NOMO-1 treated with dmso at 0.1 percent for 144 hours (cell line): ENCODE measurements around the gene RRP8.

Source experiments
- DNase-seq: peaks from one replicate; lab custom pipeline; 2025; ENCODE audit not compliant: unreplicated experiment; lab: John Stamatoyannopoulos, UW

The RRP8 gene

GRCh38 chr11:6603287-6604080 is at the start of gene RRP8, which contains the start of gene ILK:
Gene RRP8, minus strand, starts transcription at chr11:6603616. Its CDS starts 114 bp downstream, at chr11:6603502.
Gene ILK, plus strand, starts transcription at chr11:6603774. Its CDS starts 498 bp downstream, at chr11:6604272.
- peak; percentile 84 for DNase-seq

- DNase-seq, result no peak
These were observed 49.7 kb upstream of the RRP8 start for GRCh38 chr11:6653097-6653496.

- no peak for DNase-seq
These were observed 48.8 kb upstream of the RRP8 start for GRCh38 chr11:6652182-6652581.

DNA sequence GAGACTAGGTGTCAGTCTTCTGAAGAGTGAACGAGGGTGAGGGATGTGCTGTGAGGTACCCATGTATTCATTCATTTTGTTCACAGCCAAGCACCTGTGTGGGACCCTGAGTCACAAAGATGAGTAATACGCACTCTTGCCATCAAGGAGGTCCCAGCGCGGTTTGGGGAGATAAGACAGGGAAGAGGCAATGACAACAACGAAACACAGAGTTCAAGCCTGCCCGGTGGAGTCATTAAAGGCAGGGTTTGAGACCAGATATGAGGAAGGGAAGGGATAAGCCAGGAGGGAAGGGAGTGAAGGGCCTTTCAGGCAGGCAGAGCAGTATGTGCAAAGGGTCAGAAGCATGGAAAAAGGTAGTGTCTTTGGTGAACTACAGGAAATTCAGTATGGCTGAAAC is 47.6 kb upstream of the RRP8 start:
- no peak for DNase-seq

DNA sequence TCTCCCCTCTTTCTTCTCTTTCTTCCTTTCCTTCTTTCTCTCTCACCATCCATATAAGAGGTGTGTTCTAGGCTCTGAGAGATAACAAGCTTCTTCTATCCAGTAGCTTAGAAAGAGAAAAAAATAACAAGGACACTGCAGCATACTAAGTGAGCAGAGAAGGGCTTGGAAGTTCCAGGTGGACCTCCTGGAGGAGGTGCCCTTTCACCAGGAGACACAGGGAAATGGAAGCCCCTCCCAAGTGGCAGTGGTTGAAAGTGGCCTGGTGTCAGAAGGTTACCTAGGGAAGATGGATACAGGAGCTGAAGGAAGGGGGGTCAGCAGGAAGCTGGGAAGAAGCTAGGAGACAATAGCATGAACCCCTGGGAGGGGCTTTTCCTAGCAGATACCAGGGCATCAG is 46.7 kb upstream of the RRP8 start:
- DNase-seq, result no peak

- no peak for DNase-seq
These were observed 45.1 kb upstream of the RRP8 start for GRCh38 chr11:6648501-6648900.

- DNase-seq, result no peak
These were observed 44.4 kb upstream of the RRP8 start for GRCh38 chr11:6647836-6648235.

DNA sequence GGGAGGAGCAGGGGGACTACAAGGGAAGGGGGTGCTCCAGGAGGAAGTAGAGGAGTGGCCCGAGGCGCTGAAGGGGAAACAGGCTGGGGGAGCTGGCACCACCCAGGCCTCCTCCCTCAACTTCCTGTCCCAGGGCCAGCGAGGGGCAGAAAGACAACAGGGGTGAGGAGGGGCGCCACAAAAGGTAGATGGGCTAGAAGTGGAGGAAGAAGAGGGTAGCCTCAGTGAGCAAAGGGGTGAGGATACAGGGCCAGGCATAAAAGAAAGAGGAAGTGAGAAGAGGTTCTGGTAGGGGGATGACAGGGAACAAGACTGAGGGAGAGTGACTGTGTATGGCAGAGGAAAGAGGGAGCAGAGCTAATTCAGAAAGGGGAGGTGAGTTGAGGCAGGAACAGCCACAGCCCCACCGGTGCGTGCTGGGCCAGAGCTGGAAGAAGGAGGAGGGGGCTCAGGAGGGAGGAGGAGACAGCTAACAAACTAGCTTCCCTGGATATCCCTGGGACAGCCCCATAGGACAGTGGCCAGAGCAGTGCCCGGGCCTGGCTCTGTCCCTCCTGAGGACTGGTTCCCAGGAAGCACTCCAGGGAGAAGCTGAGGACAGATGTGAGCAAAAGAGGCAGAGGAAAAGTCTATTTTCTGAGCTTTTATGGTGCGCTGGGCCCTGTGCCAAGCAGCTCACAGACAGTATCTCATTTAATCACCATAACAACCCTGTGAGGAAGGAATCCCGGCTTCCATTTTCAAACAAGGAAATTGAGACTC is 43.7 kb upstream of the RRP8 start:
- DNase-seq, result peak; percentile 93

GRCh38 chr11:6646576-6646917 is 43.1 kb upstream of the RRP8 start:
- no peak for DNase-seq

DNA sequence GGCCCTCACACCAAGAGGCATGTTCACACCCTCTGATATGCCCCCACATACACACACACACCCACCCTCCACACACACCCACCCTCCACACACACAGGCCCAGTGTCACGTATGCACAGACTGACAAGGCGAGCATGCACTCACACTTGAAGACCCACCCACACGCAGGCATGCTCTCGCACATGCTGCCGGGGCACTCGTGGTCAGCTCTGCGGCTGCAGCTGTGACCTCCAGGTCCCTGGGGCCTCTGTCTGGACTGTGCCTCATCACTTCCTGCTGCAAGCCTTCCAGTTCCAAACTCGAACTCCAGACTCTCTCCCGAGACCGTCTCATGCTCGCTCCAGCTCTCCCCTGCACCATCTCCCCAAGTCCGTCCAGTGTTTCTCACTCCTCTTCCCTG is 42.7 kb upstream of the RRP8 start:
- DNase-seq, result no peak

DNA sequence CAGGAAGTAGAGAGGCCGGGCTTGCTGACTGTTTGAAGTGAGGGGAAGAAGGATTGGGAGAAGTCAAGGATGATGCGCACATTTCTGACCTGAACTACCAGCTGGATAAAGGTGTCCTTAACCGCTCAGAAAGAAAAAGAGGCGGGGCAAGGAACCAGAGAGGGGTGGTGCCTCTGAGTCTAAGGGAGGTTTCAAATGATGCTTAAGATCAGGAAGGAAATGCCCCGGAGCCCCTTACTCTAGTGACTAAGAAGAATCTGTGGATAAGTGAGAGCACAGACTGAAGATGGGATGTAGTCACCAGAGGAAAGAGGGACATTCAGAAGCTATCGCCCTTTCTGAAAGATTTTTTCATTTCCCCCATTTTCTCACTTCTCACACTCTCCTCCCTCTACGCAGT is 39.5 kb upstream of the RRP8 start:
- DNase-seq, result no peak

DNA sequence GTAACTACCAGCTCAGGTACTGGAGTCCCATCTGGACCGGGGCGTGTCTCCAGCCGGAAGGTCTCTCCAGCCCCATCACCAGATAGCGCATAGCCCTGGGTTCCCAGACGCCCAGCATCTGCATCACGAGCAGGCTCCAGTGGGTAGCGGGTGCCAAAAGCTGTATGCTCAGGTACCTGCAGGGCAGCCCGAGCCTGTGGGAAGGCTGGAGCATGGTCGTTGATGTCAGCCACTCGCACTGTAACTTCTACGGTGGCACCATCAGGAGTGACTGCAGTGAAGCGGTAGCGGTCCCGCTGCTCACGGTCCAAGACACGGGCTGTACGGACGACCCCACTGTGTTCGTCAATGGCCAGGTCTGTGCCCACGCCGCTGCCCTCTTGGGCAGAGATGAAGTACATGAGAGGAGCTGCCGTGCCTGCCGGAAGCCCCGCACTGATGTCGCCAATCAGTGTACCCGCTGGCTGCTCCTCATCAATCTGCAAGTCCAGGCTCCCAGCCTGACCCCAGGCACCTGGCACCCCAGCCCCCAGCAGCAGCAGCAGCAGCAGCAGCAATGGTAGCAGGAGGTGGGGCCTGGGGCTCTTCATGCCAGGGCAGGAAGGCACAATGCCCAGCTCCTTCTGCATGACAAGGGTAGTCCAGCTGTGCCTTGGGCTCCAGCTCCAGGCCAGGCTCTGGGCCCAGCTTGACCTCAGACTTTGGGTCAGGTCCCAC is 37.7 kb upstream of the RRP8 start:
- DNase-seq, result no peak

DNA sequence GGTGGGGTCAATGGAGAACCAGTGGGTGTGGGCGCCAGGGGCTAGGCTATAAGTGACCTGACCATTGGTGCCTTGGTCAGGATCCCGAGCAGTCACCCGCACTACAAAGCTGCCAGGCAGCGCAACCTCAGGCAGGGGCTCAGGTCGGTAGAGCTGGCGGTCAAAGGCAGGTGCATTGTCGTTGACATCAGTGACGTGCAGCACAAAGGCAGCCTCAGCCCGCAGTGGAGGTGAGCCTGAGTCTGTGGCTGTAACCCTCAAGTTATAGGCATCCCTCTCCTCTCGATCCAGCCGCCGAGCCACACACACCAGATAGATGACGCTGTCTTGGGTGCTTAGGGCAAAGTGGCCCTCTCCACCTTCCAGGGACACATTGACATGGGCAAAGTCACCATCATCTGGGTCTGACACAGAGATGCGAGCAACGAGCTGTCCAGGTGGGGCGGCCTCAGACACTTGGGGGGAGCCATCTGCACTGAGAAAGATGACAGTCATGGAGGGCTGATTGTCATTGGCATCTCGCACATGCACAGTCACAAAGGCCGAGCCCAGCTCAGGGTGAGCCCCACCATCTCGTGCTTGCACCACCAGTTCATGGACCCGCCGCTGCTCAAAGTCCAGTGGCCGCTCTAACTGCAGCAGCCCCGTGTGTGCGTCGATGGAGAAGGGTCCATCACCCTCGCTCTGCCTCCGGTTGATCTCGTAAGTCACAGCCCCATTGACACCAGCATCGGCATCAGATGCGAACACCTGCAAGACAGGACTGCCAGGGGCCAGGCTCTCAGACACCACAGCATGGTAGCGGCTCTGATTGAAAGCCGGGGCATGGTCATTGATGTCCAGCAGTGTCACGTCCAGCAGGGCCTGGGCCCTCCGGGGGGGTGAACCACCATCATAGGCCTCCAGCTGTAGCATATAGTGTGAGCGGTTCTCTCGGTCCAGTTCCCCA is 36.9 kb upstream of the RRP8 start:
- DNase-seq, result no peak

DNA sequence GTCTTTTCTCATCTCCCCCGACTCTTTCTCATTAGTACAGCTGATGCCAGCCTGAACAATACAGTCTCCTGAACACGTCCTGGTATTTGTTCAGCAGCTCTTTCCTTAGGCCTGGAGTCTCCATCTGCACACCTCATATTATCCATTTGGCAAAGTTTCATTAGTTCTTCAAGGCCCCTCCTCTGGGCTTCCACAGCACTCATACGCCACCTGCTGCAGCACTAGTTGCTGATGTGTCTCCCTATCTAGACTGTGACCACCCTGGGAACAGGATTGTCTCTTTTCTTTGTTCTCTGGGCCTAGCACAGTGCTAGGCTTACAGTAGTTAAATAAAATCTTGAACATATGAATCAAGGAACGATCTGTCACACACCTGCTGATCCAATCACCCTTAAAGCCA is 35.0 kb upstream of the RRP8 start:
- DNase-seq, result no peak

DNA sequence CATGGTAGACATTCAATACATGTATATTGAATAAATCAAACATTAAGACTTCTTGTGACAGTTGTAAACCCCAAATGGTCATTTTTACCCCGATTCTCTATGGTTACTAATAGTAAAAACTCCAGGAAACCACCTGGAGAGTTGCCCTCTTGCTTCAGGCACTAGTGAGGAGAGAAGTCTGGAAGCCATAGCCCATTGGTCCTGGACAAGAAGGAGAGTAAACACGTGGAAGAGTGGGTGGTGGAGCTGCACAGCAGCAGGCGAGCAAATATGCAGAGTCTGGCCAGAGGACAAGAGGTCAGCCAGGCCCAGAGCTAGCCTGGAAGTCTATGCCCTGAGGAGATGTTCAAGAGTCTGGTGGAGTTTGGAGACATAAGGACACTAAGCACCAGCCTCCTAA is 34.5 kb upstream of the RRP8 start:
- DNase-seq, result no peak

DNA sequence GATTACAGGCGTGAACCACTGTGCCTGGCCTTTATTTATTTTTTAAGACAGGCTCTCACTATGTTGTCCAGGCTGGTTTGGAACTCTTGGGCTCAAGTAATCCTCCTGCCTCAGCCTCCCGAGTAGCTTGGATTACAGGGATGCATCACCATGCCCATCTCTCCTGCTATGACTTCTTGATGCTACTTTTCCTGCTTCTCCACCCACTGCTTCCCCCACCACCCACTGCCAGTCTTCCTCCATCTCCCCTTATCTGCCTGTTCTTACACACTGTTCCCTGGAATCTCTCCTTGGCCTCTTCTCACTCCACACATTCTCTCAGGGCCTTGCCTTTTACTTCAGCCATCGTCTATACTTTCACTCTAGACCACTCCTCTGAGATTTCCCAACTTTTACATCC is 33.1 kb upstream of the RRP8 start:
- DNase-seq, result no peak

- DNase-seq, result peak; percentile 89
These were observed 31.9 kb upstream of the RRP8 start for GRCh38 chr11:6635082-6635932.

- no peak for DNase-seq
These were observed 31.1 kb upstream of the RRP8 start for GRCh38 chr11:6634534-6634933.

DNA sequence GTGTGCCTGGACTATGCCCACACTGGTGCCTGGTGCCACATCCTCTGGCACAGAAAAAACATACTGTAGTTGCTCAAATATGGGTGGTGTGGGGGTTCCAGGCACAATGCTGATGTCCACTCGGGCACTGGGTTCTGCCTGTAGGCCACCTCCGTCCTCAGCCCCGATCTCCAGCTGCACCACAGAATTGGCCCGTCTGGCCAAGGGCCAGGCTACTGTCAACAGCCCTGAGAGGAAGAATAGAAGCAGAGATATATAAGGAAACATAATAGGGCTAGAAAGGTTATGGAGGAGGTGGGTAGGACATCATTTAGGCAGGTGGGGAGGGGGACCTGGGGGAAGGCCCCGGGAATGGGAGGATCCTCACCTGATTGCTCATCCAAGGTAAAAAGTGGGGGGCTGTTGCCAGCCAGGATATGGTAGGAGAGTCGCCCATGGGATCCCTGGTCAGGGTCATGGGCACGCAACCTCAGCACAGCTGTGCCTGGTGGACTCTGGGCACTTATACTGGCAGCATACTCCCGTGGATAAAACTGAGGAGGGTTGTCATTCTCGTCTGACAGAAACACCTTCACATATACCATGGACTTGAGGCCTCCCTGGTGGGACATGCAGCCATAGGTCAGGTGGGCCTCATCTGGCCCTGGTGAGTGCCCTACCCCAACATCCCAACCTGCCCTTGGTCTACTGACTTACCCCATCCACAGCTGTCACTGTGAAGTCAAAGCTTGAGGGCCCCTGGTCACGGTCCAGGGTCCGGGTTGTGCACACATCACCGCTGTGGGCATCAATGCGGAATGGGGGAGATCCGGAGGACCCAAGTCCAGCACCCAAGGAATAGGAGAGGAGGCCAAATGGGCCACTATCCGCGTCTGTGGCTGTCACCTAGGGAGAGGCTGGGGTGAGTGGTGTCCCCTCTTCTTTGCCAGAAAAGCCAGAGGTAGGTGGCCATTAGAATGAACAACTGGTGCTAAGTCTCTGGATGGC is 30.3 kb upstream of the RRP8 start:
- DNase-seq, result no peak
